K562 (cell line): Measurements from ENCODE around the gene CCDC7. TPM values are rescaled to one million over a fixed set of nuclear protein-coding genes. Genes with fewer than 3 reads are reported as not detected.
A peak's percentile ranks its signal among the peaks of the same experiment; 100 is the strongest.

Experiments used
- CAMTA2 ChIP-seq: fragments of 250-450 bp; sonication (Bioruptor Pico); conservative IDR thresholded peaks from 2 replicates; pipeline ENCODE4 v1.5.1; 2022
- CREM ChIP-seq: IDR thresholded peaks from 2 replicates; pipeline ENCODE4 v1.6.1; 2014; ENCODE audit warnings: antibody characterized with exemption, low read depth
- E2F3 ChIP-seq: fragments of 250-450 bp; sonication (Bioruptor Pico); IDR thresholded peaks from 2 replicates; pipeline ENCODE4 v1.4.0; 2020; ENCODE audit warnings: mild to moderate bottlenecking
- E2F6 ChIP-seq, 2 experiments: IDR thresholded peaks; 2 replicates each; pipeline ENCODE4 v1.6.1; 2011; ENCODE audit warnings: borderline replicate concordance in 1 of 2, control low read depth in 1 of 2, low read depth in 1 of 2, low read length in 1 of 2, mild to moderate bottlenecking in 1 of 2, mixed read lengths in 1 of 2, moderate library complexity in 1 of 2; ENCODE audit not compliant: insufficient read depth in 1 of 2, insufficient read length in 1 of 2, poor library complexity in 1 of 2, severe bottlenecking in 1 of 2; ENCODE audit errors: extremely low read depth in 1 of 2
- EGR1 ChIP-seq: fragments of 450-650 bp; conservative IDR thresholded peaks from 2 replicates; pipeline ENCODE4 v1.6.1; 2017; ENCODE audit warnings: mild to moderate bottlenecking
- ETS1 ChIP-seq: conservative IDR thresholded peaks from 2 replicates; pipeline ENCODE4 v1.6.1; 2011; ENCODE audit warnings: low read depth, mild to moderate bottlenecking, low read length; ENCODE audit not compliant: control insufficient read depth
- HMG20A ChIP-seq: fragments of 450-650 bp; formaldehyde crosslinking; conservative IDR thresholded peaks from 2 replicates; pipeline ENCODE4 v1.4.0; 2020; ENCODE audit warnings: mild to moderate bottlenecking, mixed read lengths
- IFI16 ChIP-seq: fragments of 250-450 bp; sonication (Bioruptor Pico); IDR thresholded peaks from 2 replicates; pipeline ENCODE4 v2.1.2; 2022; ENCODE audit warnings: mild to moderate bottlenecking, inconsistent platforms
- KDM5B ChIP-seq: fragments of 200-600 bp; sonication (generic); IDR thresholded peaks from 2 replicates; pipeline ENCODE4 v1.6.1; 2012; ENCODE audit warnings: low read depth, mild to moderate bottlenecking, moderate library complexity, low read length, control low read depth, inconsistent platforms; ENCODE audit not compliant: insufficient replicate concordance
- L3MBTL2 ChIP-seq: fragments of 450-650 bp; IDR thresholded peaks from 2 replicates; pipeline ENCODE4 v1.6.1; 2016; ENCODE audit warnings: mild to moderate bottlenecking, moderate library complexity
- NELFE ChIP-seq: IDR thresholded peaks from 2 replicates; pipeline ENCODE4 v1.6.1; 2011; ENCODE audit warnings: mild to moderate bottlenecking; ENCODE audit not compliant: insufficient read depth, insufficient read length
- NFRKB ChIP-seq: fragments of 450-650 bp; IDR thresholded peaks from 2 replicates; pipeline ENCODE4 v1.6.1; 2016; ENCODE audit warnings: low read depth
- NKRF ChIP-seq: fragments of 450-650 bp; IDR thresholded peaks from 2 replicates; pipeline ENCODE4 v1.6.1; 2016; ENCODE audit warnings: borderline replicate concordance
- POLR2AphosphoS5 ChIP-seq: IDR thresholded peaks from 2 replicates; pipeline ENCODE4 v1.6.1; 2011; ENCODE audit warnings: mild to moderate bottlenecking, low read depth, low read length, moderate library complexity; ENCODE audit not compliant: control insufficient read depth, insufficient read depth
- POLR2G ChIP-seq: fragments of 200-400 bp; formaldehyde crosslinking; IDR thresholded peaks from 2 replicates; pipeline ENCODE4 v1.6.1; 2017; ENCODE audit warnings: low read depth, mild to moderate bottlenecking, antibody characterized with exemption, low read length, moderate library complexity
- TFAP4 ChIP-seq: sonication (generic); formaldehyde crosslinking; IDR thresholded peaks from 2 replicates; pipeline ENCODE4 v1.8.0; 2022; ENCODE audit warnings: missing genetic modification reagents, mild to moderate bottlenecking, moderate library complexity, borderline replicate concordance
- ZFX ChIP-seq: sonication (generic); formaldehyde crosslinking; IDR thresholded peaks from 2 replicates; pipeline ENCODE4 v1.8.0; 2022; ENCODE audit warnings: mild to moderate bottlenecking, missing genetic modification reagents, moderate library complexity
- ZNF12 ChIP-seq: sonication (generic); formaldehyde crosslinking; IDR thresholded peaks from 2 replicates; pipeline ENCODE4 v1.4.0; 2020; ENCODE audit warnings: mild to moderate bottlenecking, missing genetic modification reagents
- ZNF165 ChIP-seq: fragments of 250-450 bp; sonication (Bioruptor Pico); IDR thresholded peaks from 2 replicates; pipeline ENCODE4 v1.4.0; 2020; ENCODE audit warnings: borderline replicate concordance
- ZNF274 ChIP-seq: IDR thresholded peaks from 2 replicates; pipeline ENCODE4 v1.6.1; 2011; ENCODE audit warnings: low read depth, mild to moderate bottlenecking, low read length, moderate library complexity, borderline replicate concordance
- ZNF347 ChIP-seq: fragments of 450-650 bp; formaldehyde crosslinking; IDR thresholded peaks from 2 replicates; pipeline ENCODE4 v1.4.0; 2020; ENCODE audit warnings: low read depth, mild to moderate bottlenecking, moderate library complexity
- polyA plus RNA-seq, 8 experiments: library from polyadenylated mRNA; depleted of rRNA in 4 of 8; stranded (reverse) in 5 of 8; unstranded in 3 of 8; fragments of >200 nt; fragmentation: Nextera tagmentation in 2 of 8; fragmentation: Illumina TruSeq in 1 of 8; extraction: Ambion mirVana in 2 of 8; extraction: Trizol in 1 of 8; gene quantifications; 2 replicates each; pipeline versions ENCODE4 v1.2.1 to v1.2.3, GENCODE V29; 2011 to 2014; ENCODE audit warnings: inconsistent platforms in 1 of 8, missing spikeins in 1 of 8
- total RNA-seq, 7 experiments: library from RNA; depleted of rRNA in 6 of 7; stranded (reverse); fragments of >200 nt in 6 of 7; fragmentation: Illumina TruSeq in 2 of 7; extraction: Trizol in 2 of 7; gene quantifications; 2 replicates each; pipeline versions ENCODE4 v1.2.1 to v1.2.3, GENCODE V29; 2011 to 2021; ENCODE audit warnings: low replicate concordance in 1 of 7

CCDC7 gene
- total and polyA plus RNA-seq, 9 of the 15 experiments (the other 6 are each of a cell fraction or from before 2014, with no cell fraction given): 1.5 to 6.6 (median 2.7) TPM

- TF ChIP-seq ZFX (CRISPR knock-in tag) (peak; percentile 89), CREM (peak; percentile 94), NKRF (no peak), ZNF274 (no peak), ZNF165 (CRISPR knock-in tag) (no peak), HMG20A (CRISPR knock-in tag) (no peak), IFI16 (CRISPR knock-in tag) (no peak), NFRKB (peak; percentile 77), EGR1 (peak; percentile 77), POLR2AphosphoS5 (peak; percentile 82; the same call in 1 of the 2 replicates), CAMTA2 (no peak), KDM5B (peak; percentile 88), ETS1 (peak; percentile 62; the same call in 1 of the 2 replicates), E2F6 (IDR thresholded peaks at IDR 0.05; ENCODE audit: borderline replicate concordance in 1 of 2, extremely low read depth in 1 of 2, insufficient read depth in 1 of 2, insufficient read length in 1 of 2, low read depth in 1 of 2, low read length in 1 of 2, poor library complexity in 1 of 2, severe bottlenecking in 1 of 2) (peak; percentile 68 to 86), TFAP4 (CRISPR knock-in tag) (peak; percentile 46; the same call in 1 of the 2 replicates), POLR2G (peak; percentile 96), L3MBTL2 (peak; percentile 91), ZNF12 (CRISPR knock-in tag) (no peak), E2F3 (CRISPR knock-in tag) (no peak), NELFE (no peak), ZNF347 (CRISPR knock-in tag) (no peak)
These were observed at the start of gene CCDC7 (continued) for GRCh38 chr10:32445740-32446535.
